Choroid plexus epithelial cell (primary cell): Measurements from ENCODE around the gene DTD1.

ENCODE experiments used
- DNase-seq: peaks from one replicate; pipeline ENCODE4 v3.0.0-alpha.2; 2010; ENCODE audit warnings: low read depth
- H3K4me3 ChIP-seq: 2 replicates; pipeline ENCODE4 v1.5.1; 2011; ENCODE audit warnings: low read depth, mild to moderate bottlenecking, control low read depth, low read length, moderate library complexity
- CTCF ChIP-seq: conservative IDR thresholded peaks from 2 replicates; pipeline ENCODE4 v1.5.1; 2011; ENCODE audit warnings: low read depth, mild to moderate bottlenecking, control low read depth, inconsistent platforms, low read length, moderate library complexity

The DTD1 gene

GRCh38 chr20:18625907-18626655 lies 38.2 kb downstream of the DTD1 start:
- H3K4me3 ChIP-seq: no peak overlapping the region
- DNase-seq: peak; percentile 72
- TF ChIP-seq CTCF: no peak

GRCh38 chr20:18628330-18628920 lies 40.6 kb downstream of the DTD1 start:
- no peak overlapping the region for H3K4me3 ChIP-seq

GRCh38 chr20:18632196-18632789 lies 44.4 kb downstream of the DTD1 start:
- TF ChIP-seq CTCF: peak; percentile 100
- H3K4me3 ChIP-seq: no peak overlapping the region
- DNase-seq: peak; percentile 83

More at GRCh38 chr20:18628330-18628920, 40.6 kb downstream of the DTD1 start:
- peak; percentile 75 for TF ChIP-seq CTCF
- DNase-seq: no peak

GRCh38 chr20:18633411-18633810 lies 45.6 kb downstream of the DTD1 start:
- no peak for DNase-seq
- H3K4me3 ChIP-seq: no peak overlapping the region
- TF ChIP-seq CTCF: no peak

GRCh38 chr20:18634501-18634900 lies 46.6 kb downstream of the DTD1 start:
- no peak overlapping the region for H3K4me3 ChIP-seq
- no peak for TF ChIP-seq CTCF
- DNase-seq: no peak

- no peak overlapping the region for H3K4me3 ChIP-seq
- TF ChIP-seq CTCF: no peak
- no peak for DNase-seq
Measured at GRCh38 chr20:18635380-18635779, 47.5 kb downstream of the DTD1 start.
